Activated CD4-positive, alpha-beta memory T cell treated with anti-CD3 and anti-CD28 coated beads, Interleukin-2, amount 10 ng/mL, durations not matched to agents 7 days and 5 days (primary cell): Measurements from ENCODE around the gene AKR1D1. TPM values are rescaled to one million over a fixed set of nuclear protein-coding genes. Genes with fewer than 3 reads are reported as not detected.
"Not testable (repeated sequence)": the region's sequence is repeated elsewhere in the genome, so short reads cannot be mapped to it uniquely, and the experiment has no call there.

Source experiments
- CTCF ChIA-PET: fragments of 350-600 bp; sonication (Branson Sonifier 250); formaldehyde crosslinking; loops from one replicate; lab custom pipeline; 2021; ENCODE audit warnings: antibody characterized with exemption, inconsistent platforms; lab: Charles Lee
- POLR2A ChIA-PET: fragments of 350-600 bp; sonication (Branson Sonifier 250); formaldehyde crosslinking; loops from one replicate; lab custom pipeline; 2021; ENCODE audit warnings: antibody characterized with exemption; lab: Charles Lee
- DNase-seq: peaks from one replicate; pipeline ENCODE4 v3.0.0-alpha.2; 2020
- H3K27ac Mint-ChIP-seq: one replicate; pipeline ENCODE4 v1.8.0; 2021; ENCODE audit warnings: mild to moderate bottlenecking, mixed read lengths
- H3K27me3 Mint-ChIP-seq: one replicate; pipeline ENCODE4 v1.8.0; 2021; ENCODE audit warnings: mixed read lengths
- H3K36me3 Mint-ChIP-seq: one replicate; pipeline ENCODE4 v1.8.0; 2021; ENCODE audit warnings: low read depth, mixed read lengths
- H3K4me1 Mint-ChIP-seq: one replicate; pipeline ENCODE4 v1.8.0; 2021; ENCODE audit warnings: mixed read lengths
- H3K4me3 Mint-ChIP-seq: one replicate; pipeline ENCODE4 v1.8.0; 2021; ENCODE audit warnings: mild to moderate bottlenecking, mixed read lengths
- H3K9me3 Mint-ChIP-seq: one replicate; pipeline ENCODE4 v1.8.0; 2021; ENCODE audit warnings: mixed read lengths
- total RNA-seq, 2 experiments: library from RNA; stranded (reverse); gene quantifications; one replicate each; pipeline ENCODE4 v1.2.3, GENCODE V29; 2021

AKR1D1 gene, protein sequence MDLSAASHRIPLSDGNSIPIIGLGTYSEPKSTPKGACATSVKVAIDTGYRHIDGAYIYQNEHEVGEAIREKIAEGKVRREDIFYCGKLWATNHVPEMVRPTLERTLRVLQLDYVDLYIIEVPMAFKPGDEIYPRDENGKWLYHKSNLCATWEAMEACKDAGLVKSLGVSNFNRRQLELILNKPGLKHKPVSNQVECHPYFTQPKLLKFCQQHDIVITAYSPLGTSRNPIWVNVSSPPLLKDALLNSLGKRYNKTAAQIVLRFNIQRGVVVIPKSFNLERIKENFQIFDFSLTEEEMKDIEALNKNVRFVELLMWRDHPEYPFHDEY
- total RNA-seq = not detected

DNA sequence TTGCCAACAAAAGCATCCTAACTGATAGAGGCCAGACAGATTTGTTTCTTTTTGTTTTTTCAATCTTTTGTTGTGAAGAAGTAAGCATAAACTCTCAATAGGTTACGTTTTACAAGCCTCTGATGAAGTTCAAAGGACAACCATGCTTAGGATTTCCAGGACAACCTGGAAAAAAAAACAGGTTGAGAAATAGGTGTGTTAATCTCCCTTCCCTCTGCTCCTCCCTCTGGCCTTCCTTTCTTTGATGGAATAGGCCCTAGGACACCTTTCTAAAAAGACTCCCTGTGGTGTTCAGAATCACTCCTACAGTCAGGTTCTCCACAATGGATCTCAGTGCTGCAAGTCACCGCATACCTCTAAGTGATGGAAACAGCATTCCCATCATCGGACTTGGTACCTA is at the start of gene AKR1D1:
AKR1D1 (plus strand) TSS at position 264 of the 400 bp plus-strand sequence; CDS start at position 324, 60 bp downstream.
- no peak within 1 kb of the TSS for H3K4me3 Mint-ChIP-seq

DNA sequence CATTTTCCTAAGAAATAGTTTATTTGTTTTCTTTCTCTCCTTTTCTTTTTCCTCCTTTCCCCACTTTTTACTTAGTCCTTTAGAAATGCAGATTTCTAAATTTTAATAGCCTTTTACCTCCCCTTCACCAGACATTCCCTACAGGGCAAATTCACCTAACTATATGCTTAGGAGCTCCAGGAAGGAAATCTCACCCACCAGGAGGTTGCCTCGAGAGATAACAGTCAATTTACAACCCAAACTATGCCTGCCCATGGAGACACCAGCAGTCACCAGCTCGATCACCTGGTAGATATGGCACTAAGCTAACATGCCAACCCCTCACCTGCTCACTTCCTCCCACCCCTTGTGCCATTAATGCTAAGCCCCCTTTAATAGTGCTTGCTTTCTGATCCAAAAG is 49.2 kb upstream of the AKR1D1 start:
- CTCF ChIA-PET = no interaction called here
- peaks cover 3% of the 10 kb centered on the region for H3K9me3 Mint-ChIP-seq
- POLR2A ChIA-PET = no interaction called here
- no peak for DNase-seq
- no peaks in the 10 kb centered on the region for H3K36me3 Mint-ChIP-seq
- no peak overlapping the region for H3K27ac Mint-ChIP-seq
- H3K4me3 Mint-ChIP-seq = no peak overlapping the region
- H3K27me3 Mint-ChIP-seq = no peaks in the 10 kb centered on the region
- peaks cover 5% of the 10 kb centered on the region for H3K4me1 Mint-ChIP-seq

More for the DNA sequence above, at the start of gene AKR1D1:
- Mint-ChIP-seq H3K27ac (no peak within 1 kb of the TSS), H3K27me3 (peaks cover 2% of the 10 kb centered on the region), H3K4me1 (no peaks in the 10 kb centered on the region), H3K9me3 (peaks cover 6% of the 10 kb centered on the region), H3K36me3 (no peaks in the 10 kb centered on the region)
- ChIA-PET CTCF (no interaction called here), POLR2A (no interaction called here)
- DNase-seq = no peak

- Mint-ChIP-seq H3K27me3 (no peaks in the 10 kb centered on the region), H3K36me3 (no peaks in the 10 kb centered on the region), H3K9me3 (peaks cover 3% of the 10 kb centered on the region), H3K27ac (no peak overlapping the region), H3K4me1 (peaks cover 2% of the 10 kb centered on the region), H3K4me3 (no peak overlapping the region)
- no peak for DNase-seq
- ChIA-PET POLR2A (no interaction called here), CTCF (no interaction called here)
These were observed 47.1 kb upstream of the AKR1D1 start for GRCh38 chr7:138029126-138029525.

DNA sequence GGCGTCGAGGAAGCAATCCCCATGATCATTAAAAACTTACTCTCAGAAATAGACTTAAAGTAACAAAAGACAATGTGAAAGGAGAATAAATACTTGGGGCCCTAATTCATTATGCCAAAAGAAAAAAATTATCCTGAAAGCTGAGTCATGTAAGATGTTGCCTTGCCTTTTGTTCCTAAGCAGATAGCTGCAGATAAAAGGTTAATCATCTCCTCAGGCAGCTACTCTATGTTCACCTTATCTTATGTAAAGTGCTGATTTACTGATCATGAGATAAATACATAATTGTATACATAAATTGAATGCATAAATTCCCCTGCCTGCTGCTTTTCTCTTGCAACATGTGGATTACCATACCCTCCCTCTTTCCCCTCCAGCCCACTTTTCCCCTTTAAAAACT is 46.3 kb upstream of the AKR1D1 start:
- H3K27me3 Mint-ChIP-seq = no peaks in the 10 kb centered on the region
- ChIA-PET POLR2A (no interaction called here), CTCF (interaction anchor here (0.9 kb wide), 1 partner anchor 21 kb away, joined by 3 read pairs; no protein-coding TSS in a partner anchor)
- no peaks in the 10 kb centered on the region for H3K36me3 Mint-ChIP-seq
- H3K4me1 Mint-ChIP-seq = no peaks in the 10 kb centered on the region
- H3K4me3 Mint-ChIP-seq = no peak overlapping the region
- DNase-seq = no peak
- H3K9me3 Mint-ChIP-seq = peaks cover 7% of the 10 kb centered on the region
- no peak overlapping the region for H3K27ac Mint-ChIP-seq

DNA sequence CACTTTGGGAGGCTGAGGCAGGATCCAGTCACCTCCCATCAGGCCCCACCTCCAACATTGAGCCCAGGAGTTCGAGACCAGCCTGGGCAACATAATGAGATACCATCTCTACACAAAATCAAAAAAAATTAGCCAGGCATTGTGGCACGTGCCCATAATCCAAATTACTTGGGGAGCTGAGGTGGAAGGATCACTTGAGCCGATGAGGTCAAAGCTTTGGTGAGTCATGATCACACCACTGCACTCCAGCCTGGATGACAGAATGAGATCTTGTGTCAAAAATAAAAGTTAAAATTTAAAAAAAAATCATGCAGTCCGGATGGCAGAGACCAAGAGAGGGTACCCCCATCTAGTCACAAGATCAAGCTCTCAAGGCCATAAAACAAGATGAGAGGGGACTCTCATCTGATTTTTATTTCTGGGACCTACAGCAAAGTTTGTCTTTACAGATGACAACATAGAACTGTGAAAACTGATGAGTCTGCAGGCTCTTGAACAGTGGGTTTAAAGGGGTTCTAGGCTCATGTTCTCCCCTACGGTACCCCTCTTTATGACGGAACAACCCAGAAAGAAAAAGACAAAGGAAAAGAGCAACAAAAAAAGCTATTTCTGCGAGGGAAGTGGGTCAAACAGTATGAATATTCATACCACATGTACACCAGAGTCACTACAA is 45.4 kb upstream of the AKR1D1 start:
- H3K36me3 Mint-ChIP-seq = no peaks in the 10 kb centered on the region
- H3K27me3 Mint-ChIP-seq = no peaks in the 10 kb centered on the region
- ChIA-PET CTCF (interaction anchor here (0.8 kb wide), 1 partner anchor 20 kb away, joined by 3 read pairs; no protein-coding TSS in a partner anchor), POLR2A (no interaction called here)
- H3K27ac Mint-ChIP-seq = no peak overlapping the region
- H3K9me3 Mint-ChIP-seq = peaks cover 7% of the 10 kb centered on the region
- H3K4me3 Mint-ChIP-seq = no peak overlapping the region
- DNase-seq = no peak
- H3K4me1 Mint-ChIP-seq = no peaks in the 10 kb centered on the region

DNA sequence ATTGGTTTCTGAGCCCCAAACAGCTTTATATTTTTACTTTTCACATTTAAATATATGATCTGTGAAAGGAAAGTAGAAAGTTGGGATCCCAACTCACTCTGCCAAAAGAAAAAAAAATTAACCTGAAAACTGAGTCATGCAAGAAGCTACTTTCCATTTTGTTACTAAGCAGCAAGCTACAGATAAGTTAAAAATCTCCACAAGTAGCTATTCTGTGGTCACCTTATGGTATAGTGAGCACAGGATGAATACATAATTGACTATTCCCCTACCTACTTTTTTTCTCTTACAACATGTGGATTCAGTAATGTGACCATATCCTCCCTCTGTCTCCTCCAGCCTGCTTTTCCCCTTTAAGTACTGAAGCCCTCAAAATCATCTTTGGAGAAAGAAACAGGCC is 44.1 kb upstream of the AKR1D1 start:
- ChIA-PET CTCF (no interaction called here), POLR2A (no interaction called here)
- Mint-ChIP-seq H3K4me1 (no peaks in the 10 kb centered on the region), H3K9me3 (peaks cover 10% of the 10 kb centered on the region), H3K27ac (no peak overlapping the region), H3K4me3 (no peak overlapping the region), H3K36me3 (no peaks in the 10 kb centered on the region), H3K27me3 (no peaks in the 10 kb centered on the region)
- DNase-seq = no peak

GRCh38 chr7:138032770-138033169 is 43.5 kb upstream of the AKR1D1 start:
- H3K4me3 Mint-ChIP-seq = no peak overlapping the region
- peaks cover 10% of the 10 kb centered on the region for H3K9me3 Mint-ChIP-seq

GRCh38 chr7:138033241-138033640 is 43.0 kb upstream of the AKR1D1 start:
- no peaks in the 10 kb centered on the region for H3K36me3 Mint-ChIP-seq
- H3K9me3 Mint-ChIP-seq = peaks cover 10% of the 10 kb centered on the region
- ChIA-PET POLR2A (no interaction called here), CTCF (no interaction called here)
- DNase-seq = no peak
- H3K27me3 Mint-ChIP-seq = no peaks in the 10 kb centered on the region
- H3K27ac Mint-ChIP-seq = no peak overlapping the region
- H3K4me1 Mint-ChIP-seq = no peaks in the 10 kb centered on the region
- H3K4me3 Mint-ChIP-seq = no peak overlapping the region

More at GRCh38 chr7:138032770-138033169, 43.5 kb upstream of the AKR1D1 start:
- no peak overlapping the region for H3K27ac Mint-ChIP-seq
- no peaks in the 10 kb centered on the region for H3K36me3 Mint-ChIP-seq
- ChIA-PET POLR2A (no interaction called here), CTCF (no interaction called here)
- no peaks in the 10 kb centered on the region for H3K27me3 Mint-ChIP-seq
- H3K4me1 Mint-ChIP-seq = no peaks in the 10 kb centered on the region
- DNase-seq = no peak

GRCh38 chr7:138036135-138036534 is 40.1 kb upstream of the AKR1D1 start:
- CTCF ChIA-PET = interaction anchor here (0.7 kb wide), 1 partner anchor 145 kb away, joined by 4 read pairs; no protein-coding TSS in a partner anchor
- Mint-ChIP-seq H3K9me3 (peaks cover 13% of the 10 kb centered on the region), H3K36me3 (no peaks in the 10 kb centered on the region), H3K27ac (no peak overlapping the region), H3K27me3 (peaks cover 12% of the 10 kb centered on the region), H3K4me3 (no peak overlapping the region), H3K4me1 (no peaks in the 10 kb centered on the region)
- no peak for DNase-seq
- POLR2A ChIA-PET = no interaction called here

- CTCF ChIA-PET, DNase-seq, H3K4me1 Mint-ChIP-seq, H3K27ac Mint-ChIP-seq, H3K9me3 Mint-ChIP-seq, H3K4me3 Mint-ChIP-seq, POLR2A ChIA-PET, H3K36me3 Mint-ChIP-seq: not testable (repeated sequence)
- peaks cover 16% of the 10 kb centered on the region for H3K27me3 Mint-ChIP-seq
These were observed 36.2 kb upstream of the AKR1D1 start for GRCh38 chr7:138040063-138040462.

- Mint-ChIP-seq H3K27me3 (peaks cover 13% of the 10 kb centered on the region), H3K36me3 (no peaks in the 10 kb centered on the region), H3K27ac (no peak overlapping the region), H3K4me1 (no peaks in the 10 kb centered on the region), H3K9me3 (no peaks in the 10 kb centered on the region), H3K4me3 (no peak overlapping the region)
- no peak for DNase-seq
- CTCF ChIA-PET = no interaction called here
- POLR2A ChIA-PET = no interaction called here
These were observed 31.4 kb upstream of the AKR1D1 start for GRCh38 chr7:138044897-138045296.

DNA sequence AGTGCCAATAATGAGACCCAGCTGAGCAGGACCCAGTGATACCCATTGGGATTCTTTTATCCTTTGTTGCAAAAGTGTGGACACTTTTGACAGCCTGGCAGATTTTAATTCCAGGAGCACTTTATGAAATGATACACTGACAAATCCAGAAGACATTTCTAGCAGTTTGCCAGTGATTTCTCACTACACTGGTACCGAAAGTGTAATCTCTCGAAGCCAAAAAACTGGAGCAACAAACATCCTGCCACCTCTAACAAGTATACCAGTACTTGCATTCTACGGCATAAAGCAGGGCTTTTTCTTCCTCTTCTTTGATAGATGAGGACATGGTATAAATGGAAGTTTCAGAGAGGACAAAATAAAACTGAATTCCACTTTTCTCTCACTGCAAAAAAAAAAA is 28.4 kb upstream of the AKR1D1 start:
- no peak overlapping the region for H3K4me3 Mint-ChIP-seq
- H3K36me3 Mint-ChIP-seq = no peaks in the 10 kb centered on the region
- POLR2A ChIA-PET = no interaction called here

GRCh38 chr7:138049505-138050116 is 26.6 kb upstream of the AKR1D1 start:
- H3K27ac Mint-ChIP-seq = no peak overlapping the region
- H3K36me3 Mint-ChIP-seq = no peaks in the 10 kb centered on the region
- ChIA-PET CTCF (no interaction called here), POLR2A (no interaction called here)
- peaks cover 5% of the 10 kb centered on the region for H3K27me3 Mint-ChIP-seq
- no peak overlapping the region for H3K4me3 Mint-ChIP-seq
- peaks cover 2% of the 10 kb centered on the region for H3K9me3 Mint-ChIP-seq
- no peaks in the 10 kb centered on the region for H3K4me1 Mint-ChIP-seq
- no peak for DNase-seq

More for the DNA sequence above, 28.4 kb upstream of the AKR1D1 start:
- DNase-seq = no peak
- Mint-ChIP-seq H3K9me3 (peaks cover 2% of the 10 kb centered on the region), H3K27ac (no peak overlapping the region), H3K4me1 (no peaks in the 10 kb centered on the region), H3K27me3 (peaks cover 7% of the 10 kb centered on the region)
- CTCF ChIA-PET = no interaction called here
